Measurements from ENCODE around the gene SETD5.

SETD5 gene

GRCh38 chr3:9397332-9397905, at the start of gene SETD5:
SETD5 (plus strand) TSS chr3:9397615; CDS start chr3:9428939, 31,324 bp downstream.
- DNase-seq = peak; percentile 39

- DNase-seq = no peak
Observed at GRCh38 chr3:9347887-9348286, 49.5 kb upstream of the SETD5 start.

- no peak for DNase-seq
Observed at GRCh38 chr3:9349321-9350117, 47.9 kb upstream of the SETD5 start.

- DNase-seq = no peak
Observed at GRCh38 chr3:9351709-9352126, 45.7 kb upstream of the SETD5 start.

GRCh38 chr3:9352917-9353752, 44.3 kb upstream of the SETD5 start:
- no peak for DNase-seq

GRCh38 chr3:9361691-9362388, 35.6 kb upstream of the SETD5 start:
- DNase-seq = no peak

- peak; percentile 3 for DNase-seq
Observed at GRCh38 chr3:9362731-9363530, 34.5 kb upstream of the SETD5 start, which contains the start of gene THUMPD3. THUMPD3 (plus strand) TSS chr3:9363054; CDS start chr3:9365069, 2,015 bp downstream.

- no peak for DNase-seq
Observed at GRCh38 chr3:9369508-9369907, 27.9 kb upstream of the SETD5 start.

- DNase-seq = no peak
Observed at GRCh38 chr3:9373465-9373864, 23.9 kb upstream of the SETD5 start.

- DNase-seq = no peak
Observed at GRCh38 chr3:9377981-9378380, 19.4 kb upstream of the SETD5 start.

- DNase-seq = no peak
Observed at GRCh38 chr3:9379327-9379726, 18.1 kb upstream of the SETD5 start.

- no peak for DNase-seq
Observed at GRCh38 chr3:9380014-9380413, 17.4 kb upstream of the SETD5 start.

GRCh38 chr3:9384141-9384828, 13.1 kb upstream of the SETD5 start:
- no peak for DNase-seq

- DNase-seq = no peak
Observed at GRCh38 chr3:9385187-9386077, 12.0 kb upstream of the SETD5 start.

- DNase-seq = no peak
Observed at GRCh38 chr3:9386078-9386459, 11.3 kb upstream of the SETD5 start.

GRCh38 chr3:9386501-9387321, 10.7 kb upstream of the SETD5 start:
- no peak for DNase-seq

GRCh38 chr3:9387322-9387655, 10.1 kb upstream of the SETD5 start:
- DNase-seq = no peak

- no peak for DNase-seq
Observed at GRCh38 chr3:9388142-9388541, 9.3 kb upstream of the SETD5 start.

GRCh38 chr3:9388562-9389272, 8.7 kb upstream of the SETD5 start:
- no peak for DNase-seq
